IPS-15b (cell line): Measurements from ENCODE around the gene ANGPTL2.

Source experiments
- H3K27me3 ChIP-seq: one replicate; pipeline ENCODE4 v1.6.1; 2013; ENCODE audit warnings: low read length; ENCODE audit not compliant: control insufficient read depth, insufficient read depth
- H3K36me3 ChIP-seq: one replicate; pipeline ENCODE4 v1.6.1; 2013; ENCODE audit warnings: low read length; ENCODE audit not compliant: control insufficient read depth, insufficient read depth
- H3K4me1 ChIP-seq: one replicate; pipeline ENCODE4 v1.6.1; 2013; ENCODE audit warnings: mild to moderate bottlenecking, low read length; ENCODE audit not compliant: control insufficient read depth, insufficient read depth
- H3K4me3 ChIP-seq: one replicate; pipeline ENCODE4 v1.5.1; 2013; ENCODE audit warnings: low read depth, low read length
- H3K9ac ChIP-seq: one replicate; pipeline ENCODE4 v1.6.1; 2013; ENCODE audit warnings: low read depth, mild to moderate bottlenecking, low read length
- H3K9me3 ChIP-seq: one replicate; pipeline ENCODE4 v1.6.1; 2013; ENCODE audit warnings: mild to moderate bottlenecking, low read length; ENCODE audit not compliant: control insufficient read depth, insufficient read depth

The ANGPTL2 gene

DNA sequence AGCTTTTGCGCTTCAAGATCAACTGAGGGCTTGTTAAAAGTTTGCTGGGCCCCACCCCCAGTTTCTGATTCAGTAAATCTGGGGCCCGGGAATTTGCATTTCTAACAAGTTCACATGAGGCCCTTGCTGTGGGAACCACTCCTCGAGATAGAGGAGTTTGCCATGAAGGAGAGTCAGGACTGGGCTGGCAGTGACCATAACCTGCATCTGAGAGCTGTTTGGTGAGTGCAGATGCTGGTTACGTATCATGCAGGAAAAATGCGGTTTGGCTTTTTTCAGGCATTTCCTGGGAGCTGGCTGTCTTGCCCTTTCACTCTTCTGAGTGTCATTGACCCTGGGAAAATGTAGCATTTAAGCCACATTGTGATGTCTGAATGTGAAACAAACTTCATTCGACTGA is 9.4 kb upstream of the ANGPTL2 start:
- Histone ChIP-seq H3K9ac (no peak overlapping the region), H3K36me3 (no peaks in the 10 kb centered on the region), H3K4me3 (no peak overlapping the region), H3K27me3 (no peaks in the 10 kb centered on the region), H3K9me3 (no peaks in the 10 kb centered on the region), H3K4me1 (peaks cover 10% of the 10 kb centered on the region)

- H3K36me3 ChIP-seq = no peaks in the 10 kb centered on the region
- H3K9ac ChIP-seq = no peak overlapping the region
Measured at GRCh38 chr9:127130661-127131538, 8.5 kb upstream of the ANGPTL2 start.

GRCh38 chr9:127130235-127130634 is 7.8 kb upstream of the ANGPTL2 start:
- H3K9ac ChIP-seq = no peak overlapping the region
- H3K36me3 ChIP-seq = no peaks in the 10 kb centered on the region
- H3K4me3 ChIP-seq = no peak overlapping the region
- H3K9me3 ChIP-seq = no peaks in the 10 kb centered on the region
- peaks cover 10% of the 10 kb centered on the region for H3K4me1 ChIP-seq
- H3K27me3 ChIP-seq = no peaks in the 10 kb centered on the region

More at GRCh38 chr9:127130661-127131538, 8.5 kb upstream of the ANGPTL2 start:
- Histone ChIP-seq H3K9me3 (no peaks in the 10 kb centered on the region), H3K4me3 (no peak overlapping the region), H3K27me3 (no peaks in the 10 kb centered on the region), H3K4me1 (peaks cover 10% of the 10 kb centered on the region)

- H3K4me1 ChIP-seq = peaks cover 10% of the 10 kb centered on the region
- no peak overlapping the region for H3K4me3 ChIP-seq
- no peaks in the 10 kb centered on the region for H3K9me3 ChIP-seq
- no peaks in the 10 kb centered on the region for H3K27me3 ChIP-seq
- H3K36me3 ChIP-seq = no peaks in the 10 kb centered on the region
- H3K9ac ChIP-seq = no peak overlapping the region
Measured at GRCh38 chr9:127129718-127130085, 7.3 kb upstream of the ANGPTL2 start.

GRCh38 chr9:127129073-127129717 is 6.8 kb upstream of the ANGPTL2 start:
- no peak overlapping the region for H3K4me3 ChIP-seq
- H3K9ac ChIP-seq = no peak overlapping the region
- H3K36me3 ChIP-seq = no peaks in the 10 kb centered on the region
- H3K27me3 ChIP-seq = no peaks in the 10 kb centered on the region
- H3K4me1 ChIP-seq = peaks cover 10% of the 10 kb centered on the region
- no peaks in the 10 kb centered on the region for H3K9me3 ChIP-seq

GRCh38 chr9:127128341-127129072 is 6.1 kb upstream of the ANGPTL2 start:
- H3K36me3 ChIP-seq = no peaks in the 10 kb centered on the region
- H3K9me3 ChIP-seq = no peaks in the 10 kb centered on the region
- H3K9ac ChIP-seq = no peak overlapping the region
- no peak overlapping the region for H3K4me3 ChIP-seq
- H3K27me3 ChIP-seq = no peaks in the 10 kb centered on the region
- peaks cover 8% of the 10 kb centered on the region for H3K4me1 ChIP-seq

DNA sequence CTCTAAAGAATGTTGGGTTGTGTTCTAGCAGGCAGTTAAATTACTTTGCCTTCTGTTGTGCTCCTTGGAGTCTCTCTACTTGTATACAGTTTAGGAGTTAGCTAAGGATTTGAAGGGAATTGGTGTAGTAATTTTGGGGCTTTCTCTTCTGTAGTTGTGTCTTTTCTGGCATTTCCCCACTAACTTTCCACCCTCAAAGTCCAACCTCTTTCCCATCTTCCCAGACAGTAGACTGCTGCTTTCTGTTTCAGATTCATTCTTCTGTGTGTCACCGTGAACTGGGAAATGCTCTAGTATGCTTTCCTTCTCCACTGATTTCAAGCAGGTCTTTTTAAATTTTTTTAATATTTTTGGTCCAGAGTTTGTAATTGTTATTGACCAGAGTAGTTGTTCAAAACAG is 4.5 kb upstream of the ANGPTL2 start:
- H3K4me3 ChIP-seq = no peak overlapping the region
- H3K36me3 ChIP-seq = no peaks in the 10 kb centered on the region
- H3K27me3 ChIP-seq = no peaks in the 10 kb centered on the region
- no peak overlapping the region for H3K9ac ChIP-seq
- no peaks in the 10 kb centered on the region for H3K9me3 ChIP-seq
- peaks cover 10% of the 10 kb centered on the region for H3K4me1 ChIP-seq

DNA sequence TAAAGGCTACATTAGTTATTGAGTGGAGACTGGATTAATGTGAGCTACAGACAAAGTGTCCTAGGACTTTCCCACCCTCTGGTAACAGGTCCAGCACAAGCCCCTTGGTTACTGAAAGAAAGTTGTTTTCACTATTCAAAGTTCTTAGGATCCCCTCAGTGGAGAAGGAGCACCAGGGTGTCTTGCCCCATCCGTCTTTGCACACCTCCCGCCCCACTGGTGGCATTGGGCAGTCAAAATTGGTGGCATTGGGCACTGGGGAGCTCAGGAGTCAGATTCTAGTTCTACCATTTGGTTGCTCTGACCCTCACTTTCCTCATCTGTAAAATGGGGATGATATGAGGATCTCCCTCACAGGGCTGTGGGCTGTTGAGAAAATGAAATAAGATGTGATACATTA is 2.4 kb upstream of the ANGPTL2 start:
- H3K9me3 ChIP-seq = no peaks in the 10 kb centered on the region
- no peak overlapping the region for H3K9ac ChIP-seq
- H3K4me3 ChIP-seq = no peak overlapping the region
- H3K36me3 ChIP-seq = no peaks in the 10 kb centered on the region
- peaks cover 11% of the 10 kb centered on the region for H3K4me1 ChIP-seq
- H3K27me3 ChIP-seq = no peaks in the 10 kb centered on the region

DNA sequence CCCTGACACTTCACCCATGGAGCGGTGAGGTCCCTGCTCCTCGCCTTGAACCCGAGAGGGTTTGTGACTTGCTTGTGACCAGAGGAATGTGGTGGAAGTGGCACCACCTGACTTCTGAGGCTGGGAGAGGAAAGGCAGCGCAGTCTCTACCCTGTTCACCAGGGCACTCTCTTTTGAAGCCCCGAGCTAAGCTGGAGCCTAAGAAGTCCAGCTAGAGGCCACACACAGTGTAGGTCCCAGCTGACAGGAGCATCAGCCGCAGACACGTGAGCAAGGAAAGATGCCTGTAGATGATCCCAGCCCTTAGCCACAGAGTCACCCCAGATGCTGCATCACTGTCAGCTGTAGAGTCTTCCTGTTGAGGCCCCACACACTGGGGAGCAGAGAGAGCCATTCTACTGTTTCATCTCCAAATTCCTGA is 1.7 kb upstream of the ANGPTL2 start:
- Histone ChIP-seq H3K4me1 (peaks cover 11% of the 10 kb centered on the region), H3K9ac (no peak overlapping the region)

GRCh38 chr9:127123064-127123890 is 842 bp upstream of the ANGPTL2 start:
- Histone ChIP-seq H3K9ac (no peak overlapping the region), H3K27me3 (no peaks in the 10 kb centered on the region), H3K4me3 (peak overlapping the region; percentile 20)

More for the DNA sequence above, 1.7 kb upstream of the ANGPTL2 start:
- Histone ChIP-seq H3K27me3 (no peaks in the 10 kb centered on the region), H3K4me3 (no peak overlapping the region), H3K36me3 (no peaks in the 10 kb centered on the region), H3K9me3 (no peaks in the 10 kb centered on the region)

DNA sequence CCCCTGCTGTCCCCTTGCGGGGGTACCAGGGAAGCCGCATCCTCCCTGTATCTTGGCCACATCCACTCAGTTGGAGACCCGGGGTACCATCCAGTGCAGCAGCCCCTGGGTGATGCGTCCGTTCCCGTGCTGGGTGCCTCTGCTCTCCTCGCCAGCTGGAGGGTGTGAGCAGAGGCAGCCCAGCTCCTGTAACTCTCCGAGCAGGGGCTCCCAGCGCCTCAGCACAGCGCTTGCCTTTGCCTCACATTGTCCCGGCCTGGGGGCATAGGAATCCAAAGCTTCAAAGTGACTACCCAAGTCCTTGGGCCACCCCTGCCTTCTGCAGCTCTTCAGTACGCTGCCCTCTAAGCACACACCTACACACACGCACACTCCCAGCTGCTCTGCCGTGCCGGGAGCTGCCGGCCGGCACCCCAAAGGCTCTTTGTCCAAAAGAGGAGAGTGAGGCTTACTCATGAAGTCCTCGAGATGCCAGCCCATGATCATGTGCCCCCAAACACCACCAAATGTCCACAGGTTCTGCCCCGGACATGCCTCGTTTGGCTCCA is 733 bp downstream of the ANGPTL2 start:
- H3K9me3 ChIP-seq = no peaks in the 10 kb centered on the region
- peak overlapping the region; percentile 46 for H3K4me3 ChIP-seq
- no peaks in the 10 kb centered on the region for H3K36me3 ChIP-seq
- H3K4me1 ChIP-seq = peaks cover 12% of the 10 kb centered on the region
- peak overlapping the region; percentile 54 for H3K9ac ChIP-seq
- no peaks in the 10 kb centered on the region for H3K27me3 ChIP-seq

More at GRCh38 chr9:127123064-127123890, 842 bp upstream of the ANGPTL2 start:
- peaks cover 11% of the 10 kb centered on the region for H3K4me1 ChIP-seq
- no peaks in the 10 kb centered on the region for H3K36me3 ChIP-seq
- H3K9me3 ChIP-seq = no peaks in the 10 kb centered on the region
